Activated T-helper 2 cell treated with anti-CD3 and anti-CD28 coated beads, Interferon-gamma antibody, Interleukin-2, Interleukin-4, amounts not matched to agents 10 μg/mL and 5 μg/mL and 100 μg/mL, durations not matched to agents 14 hours and 24 hours and 36 hours (primary cell): ENCODE results near the gene RARB. TPM values are rescaled to one million over a fixed set of nuclear protein-coding genes. Genes with fewer than 3 reads are reported as not detected.

ENCODE experiments used
- DNase-seq: peaks from one replicate; pipeline ENCODE4 v3.0.0; 2021; ENCODE audit warnings: low spot score
- H3K27ac Mint-ChIP-seq: one replicate; pipeline ENCODE4 v1.8.0; 2021; ENCODE audit warnings: mixed read lengths
- H3K27me3 Mint-ChIP-seq: one replicate; pipeline ENCODE4 v1.8.0; 2021; ENCODE audit warnings: low read depth, mixed read lengths
- H3K36me3 Mint-ChIP-seq: one replicate; pipeline ENCODE4 v1.8.0; 2021; ENCODE audit warnings: low read depth, mixed read lengths
- H3K4me1 Mint-ChIP-seq: one replicate; pipeline ENCODE4 v1.8.0; 2021; ENCODE audit warnings: low read depth, mixed read lengths
- H3K4me3 Mint-ChIP-seq: one replicate; pipeline ENCODE4 v1.8.0; 2021; ENCODE audit warnings: low read depth, mild to moderate bottlenecking, moderate library complexity, mixed read lengths
- H3K9me3 Mint-ChIP-seq: one replicate; pipeline ENCODE4 v1.8.0; 2021; ENCODE audit warnings: mixed read lengths
- intact Hi-C: fragments of 100-400 bp; cut with micrococcal nuclease; formaldehyde crosslinking; loops from one replicate; pipeline ENCODE4 v1.15.1; 2023
- total RNA-seq: library from RNA; stranded (reverse); gene quantifications from 2 replicates; pipeline ENCODE4 v1.2.3, GENCODE V29; 2022

The RARB gene
- total RNA-seq, 1 donor from 2014 or later = not detected

DNA sequence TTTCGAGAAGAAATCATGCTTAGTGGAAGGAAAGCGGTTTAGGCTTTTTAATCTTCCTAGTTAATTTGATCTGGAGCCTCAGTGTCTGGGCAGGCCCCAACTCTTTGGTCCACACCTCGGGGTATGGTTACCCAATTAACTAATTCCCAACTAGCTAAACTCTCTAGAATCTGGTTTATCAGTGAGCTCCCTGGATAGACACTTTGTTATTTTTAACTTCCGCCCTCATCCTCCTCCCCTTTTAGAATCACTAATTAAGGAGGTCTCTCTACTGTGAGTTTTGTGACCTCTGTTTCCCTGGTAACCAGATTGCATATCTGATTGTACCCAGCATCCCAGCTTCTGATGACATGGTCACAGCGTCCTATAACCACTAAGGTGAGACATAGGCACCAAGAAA is 112.2 kb downstream of the RARB start:
- Mint-ChIP-seq H3K4me3 (no peak overlapping the region), H3K36me3 (no peaks in the 10 kb centered on the region), H3K4me1 (no peaks in the 10 kb centered on the region), H3K27me3 (no peaks in the 10 kb centered on the region), H3K9me3 (no peaks in the 10 kb centered on the region), H3K27ac (no peak overlapping the region)
- intact Hi-C loops = no loop called here
- DNase-seq = no peak

DNA sequence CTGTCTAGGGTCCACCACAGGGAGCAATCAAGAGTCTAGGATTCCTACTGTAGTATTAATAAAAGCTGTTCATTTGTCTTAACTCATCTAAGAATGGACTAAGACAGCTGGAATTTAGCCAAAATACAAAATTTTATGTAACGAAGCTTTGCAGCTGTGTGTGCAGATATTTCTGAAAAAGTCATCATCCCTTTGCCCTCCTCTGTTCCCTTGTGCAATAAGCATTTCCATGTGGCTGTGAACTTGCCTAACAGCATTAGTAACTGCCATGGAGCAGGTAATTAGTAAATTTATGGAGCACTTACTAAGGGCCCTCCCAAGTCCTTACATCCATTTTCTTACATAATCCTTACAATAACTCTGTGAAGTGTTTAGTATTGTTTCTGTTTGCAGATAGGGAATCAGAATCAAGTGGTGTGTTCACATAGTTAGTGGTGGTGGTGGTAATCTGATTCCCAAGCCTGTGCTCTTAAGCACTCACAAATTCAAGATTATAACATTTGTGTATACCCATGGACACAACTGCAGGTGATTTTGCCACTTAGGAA is 114.5 kb downstream of the RARB start:
- DNase-seq = no peak
- Mint-ChIP-seq H3K27me3 (no peaks in the 10 kb centered on the region), H3K36me3 (no peaks in the 10 kb centered on the region), H3K27ac (no peak overlapping the region), H3K4me3 (no peak overlapping the region), H3K4me1 (no peaks in the 10 kb centered on the region), H3K9me3 (no peaks in the 10 kb centered on the region)
- intact Hi-C loops = no loop called here

DNA sequence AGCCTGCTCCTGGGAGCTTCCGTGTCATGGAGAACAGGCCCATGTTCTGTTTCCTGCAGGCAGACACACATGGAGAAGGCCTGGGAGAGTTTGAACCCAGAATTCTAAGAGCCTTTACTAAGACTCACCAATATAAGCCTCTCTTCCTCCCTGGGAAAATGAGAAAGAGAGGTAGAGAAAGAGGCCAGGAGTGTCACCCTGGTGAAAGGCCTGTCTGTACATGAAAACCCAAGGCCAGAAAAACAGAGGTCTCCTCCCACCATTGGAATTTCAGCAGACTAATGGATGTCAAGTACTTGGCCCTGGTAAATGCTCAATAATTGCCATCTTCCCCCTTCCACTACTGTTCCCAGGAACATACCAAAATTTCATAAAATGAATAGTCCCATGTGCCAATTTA is 119.0 kb downstream of the RARB start:
- H3K9me3 Mint-ChIP-seq = no peaks in the 10 kb centered on the region
- intact Hi-C loops = no loop called here
- H3K27ac Mint-ChIP-seq = no peak overlapping the region
- H3K4me1 Mint-ChIP-seq = no peaks in the 10 kb centered on the region
- H3K36me3 Mint-ChIP-seq = no peaks in the 10 kb centered on the region
- no peak overlapping the region for H3K4me3 Mint-ChIP-seq
- H3K27me3 Mint-ChIP-seq = no peaks in the 10 kb centered on the region
- no peak for DNase-seq

- Mint-ChIP-seq H3K4me3 (no peak overlapping the region), H3K9me3 (no peaks in the 10 kb centered on the region), H3K36me3 (no peaks in the 10 kb centered on the region), H3K27me3 (no peaks in the 10 kb centered on the region), H3K27ac (no peak overlapping the region), H3K4me1 (no peaks in the 10 kb centered on the region)
- DNase-seq = no peak
- intact Hi-C loops = no loop called here
Measured at GRCh38 chr3:25547943-25548674, 120.0 kb downstream of the RARB start.

DNA sequence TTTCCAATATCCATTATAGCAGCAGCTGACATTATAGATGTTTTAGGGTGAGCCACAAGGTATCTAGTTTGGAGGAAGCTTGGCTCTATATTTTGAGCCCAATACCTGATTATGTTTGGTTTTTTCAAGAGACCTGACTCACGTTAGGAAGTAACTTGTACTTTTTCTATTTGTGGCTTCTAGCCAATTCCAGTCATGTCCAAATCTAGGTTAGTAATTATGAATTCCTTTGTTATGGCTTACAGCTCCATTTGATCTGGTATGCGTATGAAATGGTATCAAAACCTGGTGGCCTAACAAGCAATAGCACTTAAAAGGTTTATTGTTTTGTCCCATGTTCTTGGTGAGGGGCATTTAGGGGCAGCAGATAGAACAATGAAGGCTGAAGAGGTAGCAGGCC is 120.8 kb downstream of the RARB start:
- Mint-ChIP-seq H3K36me3 (no peaks in the 10 kb centered on the region), H3K4me3 (no peak overlapping the region), H3K9me3 (no peaks in the 10 kb centered on the region), H3K27ac (no peak overlapping the region), H3K27me3 (no peaks in the 10 kb centered on the region), H3K4me1 (no peaks in the 10 kb centered on the region)
- intact Hi-C loops = no loop called here
- no peak for DNase-seq

DNA sequence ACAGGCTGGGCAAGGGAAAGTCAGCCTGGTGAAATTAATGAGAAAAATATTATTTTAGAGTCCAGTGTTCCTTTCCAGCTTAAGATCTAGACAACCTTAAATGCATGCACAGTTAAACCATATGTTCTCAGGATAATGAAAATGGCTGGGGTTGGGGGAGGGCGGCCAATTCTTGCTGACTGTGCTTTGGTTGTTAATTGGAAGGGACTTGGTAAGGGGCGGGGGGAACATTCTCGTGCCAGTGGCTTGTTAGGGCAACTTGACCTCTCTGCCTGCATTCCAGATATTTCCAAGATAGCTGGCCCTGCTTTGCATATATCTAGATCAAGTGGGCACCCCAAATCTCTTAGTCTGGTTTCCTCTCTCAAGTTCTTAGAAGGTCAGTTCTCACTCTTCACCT is 124.2 kb downstream of the RARB start:
- H3K27me3 Mint-ChIP-seq = no peaks in the 10 kb centered on the region
- no peaks in the 10 kb centered on the region for H3K4me1 Mint-ChIP-seq
- no peaks in the 10 kb centered on the region for H3K9me3 Mint-ChIP-seq
- no peak for DNase-seq
- H3K36me3 Mint-ChIP-seq = no peaks in the 10 kb centered on the region
- intact Hi-C loops = no loop called here
- H3K4me3 Mint-ChIP-seq = no peak overlapping the region
- no peak overlapping the region for H3K27ac Mint-ChIP-seq

DNA sequence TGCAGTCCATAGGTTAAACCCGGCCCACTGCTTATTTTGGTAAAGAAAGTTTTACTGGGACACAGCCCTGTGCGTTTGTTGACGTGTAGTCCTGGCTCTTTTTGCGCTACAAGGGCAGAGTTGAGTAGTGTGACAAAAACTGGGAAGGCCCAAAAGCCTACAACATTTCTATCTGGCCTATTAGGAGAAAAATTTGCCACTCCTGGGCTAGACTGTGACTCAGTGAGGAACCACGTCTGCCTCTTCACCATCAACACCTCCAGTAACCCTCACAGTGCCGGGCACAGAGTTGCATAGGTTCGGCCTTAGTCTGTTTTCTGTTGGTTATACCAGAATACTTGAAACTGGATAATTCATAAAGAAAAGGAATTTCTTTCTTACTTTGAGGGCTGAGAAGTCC is 126.3 kb downstream of the RARB start:
- Mint-ChIP-seq H3K9me3 (no peaks in the 10 kb centered on the region), H3K4me1 (no peaks in the 10 kb centered on the region), H3K27ac (no peak overlapping the region), H3K36me3 (no peaks in the 10 kb centered on the region), H3K27me3 (no peaks in the 10 kb centered on the region), H3K4me3 (no peak overlapping the region)
- no peak for DNase-seq
- intact Hi-C loops = no loop called here

- H3K27ac Mint-ChIP-seq = no peak overlapping the region
- H3K4me1 Mint-ChIP-seq = no peaks in the 10 kb centered on the region
- no peaks in the 10 kb centered on the region for H3K27me3 Mint-ChIP-seq
- intact Hi-C loops = no loop called here
- no peaks in the 10 kb centered on the region for H3K36me3 Mint-ChIP-seq
- H3K4me3 Mint-ChIP-seq = no peak overlapping the region
- no peak for DNase-seq
- H3K9me3 Mint-ChIP-seq = no peaks in the 10 kb centered on the region
Measured at GRCh38 chr3:25555695-25556437, 127.8 kb downstream of the RARB start.

DNA sequence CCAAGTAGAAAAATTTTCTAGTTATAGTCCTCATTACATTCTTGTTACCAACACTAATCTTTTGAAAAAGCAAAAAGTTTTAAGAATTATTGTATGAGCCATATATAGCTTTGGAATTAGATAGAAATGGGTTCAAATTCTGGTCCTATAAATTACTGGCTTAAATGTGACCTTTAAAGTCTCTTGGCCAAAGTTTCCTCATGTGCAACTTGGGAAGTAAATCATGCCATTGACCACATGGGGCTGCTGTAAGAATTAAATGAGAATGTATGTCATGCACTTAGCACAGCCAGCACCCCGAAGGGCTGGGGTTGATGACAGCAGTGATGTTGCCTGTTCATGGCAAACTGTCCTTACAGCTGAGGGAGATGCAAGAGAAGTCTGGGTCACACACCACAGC is 128.4 kb downstream of the RARB start:
- H3K27ac Mint-ChIP-seq = no peak overlapping the region
- no peak for DNase-seq
- H3K9me3 Mint-ChIP-seq = no peaks in the 10 kb centered on the region
- H3K36me3 Mint-ChIP-seq = no peaks in the 10 kb centered on the region
- H3K4me3 Mint-ChIP-seq = no peak overlapping the region
- no peaks in the 10 kb centered on the region for H3K4me1 Mint-ChIP-seq
- intact Hi-C loops = no loop called here
- H3K27me3 Mint-ChIP-seq = no peaks in the 10 kb centered on the region

DNA sequence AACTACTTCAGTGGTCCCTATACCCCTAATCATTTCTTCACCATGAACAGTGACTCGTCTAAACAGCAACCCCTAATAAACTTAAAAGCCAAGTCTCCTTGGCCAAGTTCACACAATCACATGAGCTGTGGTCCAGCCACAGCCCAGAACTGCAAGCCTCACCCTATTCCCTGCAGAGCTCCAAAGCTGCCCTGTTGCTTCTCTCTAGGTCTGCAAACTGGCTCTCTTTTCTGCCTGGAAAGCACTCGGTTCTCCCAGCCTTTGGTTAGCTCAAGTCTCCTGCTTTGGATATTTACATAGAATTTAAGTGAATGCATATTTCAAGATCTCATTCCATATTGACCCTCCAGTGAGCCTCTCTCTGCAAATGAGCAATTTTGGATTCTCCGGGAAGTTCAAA is 129.6 kb downstream of the RARB start:
- intact Hi-C loops = no loop called here
- Mint-ChIP-seq H3K36me3 (no peaks in the 10 kb centered on the region), H3K27me3 (no peaks in the 10 kb centered on the region), H3K4me1 (no peaks in the 10 kb centered on the region), H3K4me3 (no peak overlapping the region), H3K9me3 (no peaks in the 10 kb centered on the region), H3K27ac (no peak overlapping the region)
- no peak for DNase-seq

DNA sequence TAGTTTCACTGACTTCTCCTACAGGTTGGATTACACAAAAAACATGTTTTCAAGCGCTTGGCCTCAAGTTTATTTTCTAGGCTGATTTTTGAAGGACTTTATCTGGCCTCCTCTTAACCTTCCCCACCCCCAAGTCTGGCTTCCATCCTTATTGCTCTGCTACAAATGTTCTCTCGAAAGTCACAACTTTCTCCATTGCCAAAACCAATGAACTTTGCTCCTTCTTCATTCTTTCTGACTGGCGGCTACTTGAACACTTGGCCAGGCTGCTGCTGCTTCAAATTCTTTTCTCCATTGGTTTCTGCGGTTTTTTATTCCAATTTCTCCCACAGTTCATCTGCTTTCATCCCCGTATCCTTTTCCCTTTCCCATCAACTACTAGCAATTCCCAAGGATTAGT is 130.1 kb downstream of the RARB start:
- no peaks in the 10 kb centered on the region for H3K9me3 Mint-ChIP-seq
- DNase-seq = no peak
- H3K27ac Mint-ChIP-seq = no peak overlapping the region
- no peak overlapping the region for H3K4me3 Mint-ChIP-seq
- H3K36me3 Mint-ChIP-seq = no peaks in the 10 kb centered on the region
- H3K4me1 Mint-ChIP-seq = no peaks in the 10 kb centered on the region
- no peaks in the 10 kb centered on the region for H3K27me3 Mint-ChIP-seq
- intact Hi-C loops = no loop called here

- no peak for DNase-seq
- Mint-ChIP-seq H3K36me3 (no peaks in the 10 kb centered on the region), H3K27ac (no peak overlapping the region), H3K9me3 (no peaks in the 10 kb centered on the region), H3K27me3 (no peaks in the 10 kb centered on the region), H3K4me3 (no peak overlapping the region), H3K4me1 (no peaks in the 10 kb centered on the region)
- intact Hi-C loops = no loop called here
Measured at GRCh38 chr3:25558796-25559195, 130.7 kb downstream of the RARB start.

DNA sequence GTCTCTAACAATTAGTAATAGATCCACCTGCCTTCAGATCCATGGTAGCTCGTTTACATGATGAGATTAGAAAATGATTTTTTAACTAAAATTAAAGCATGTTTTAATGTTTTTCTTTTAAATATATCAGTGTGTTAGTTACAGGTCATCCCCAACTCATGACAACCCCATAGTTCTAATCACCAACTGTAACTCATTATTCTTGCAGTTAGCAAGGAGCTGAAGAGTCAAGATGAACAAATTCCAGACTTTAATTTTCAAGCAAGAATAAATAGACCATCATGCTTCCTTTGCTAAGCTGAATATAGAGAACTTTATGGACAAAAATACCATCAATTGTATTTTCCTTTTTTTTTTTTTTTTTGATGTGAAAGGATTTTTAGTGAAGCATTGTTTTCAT is 135.5 kb downstream of the RARB start:
- Mint-ChIP-seq H3K27me3 (no peaks in the 10 kb centered on the region), H3K4me3 (no peak overlapping the region), H3K27ac (no peak overlapping the region), H3K9me3 (no peaks in the 10 kb centered on the region), H3K4me1 (no peaks in the 10 kb centered on the region), H3K36me3 (no peaks in the 10 kb centered on the region)
- intact Hi-C loops = no loop called here
- DNase-seq = no peak
